NCI-H2196 treated with DMSO at 0.1 percent for 48 hours (cell line): ENCODE data around the gene OR51I2.

Source experiments
- DNase-seq: peaks from one replicate; lab custom pipeline; 2025; ENCODE audit not compliant: unreplicated experiment; lab: John Stamatoyannopoulos, UW

Gene OR51I2, protein sequence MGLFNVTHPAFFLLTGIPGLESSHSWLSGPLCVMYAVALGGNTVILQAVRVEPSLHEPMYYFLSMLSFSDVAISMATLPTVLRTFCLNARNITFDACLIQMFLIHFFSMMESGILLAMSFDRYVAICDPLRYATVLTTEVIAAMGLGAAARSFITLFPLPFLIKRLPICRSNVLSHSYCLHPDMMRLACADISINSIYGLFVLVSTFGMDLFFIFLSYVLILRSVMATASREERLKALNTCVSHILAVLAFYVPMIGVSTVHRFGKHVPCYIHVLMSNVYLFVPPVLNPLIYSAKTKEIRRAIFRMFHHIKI

DNA sequence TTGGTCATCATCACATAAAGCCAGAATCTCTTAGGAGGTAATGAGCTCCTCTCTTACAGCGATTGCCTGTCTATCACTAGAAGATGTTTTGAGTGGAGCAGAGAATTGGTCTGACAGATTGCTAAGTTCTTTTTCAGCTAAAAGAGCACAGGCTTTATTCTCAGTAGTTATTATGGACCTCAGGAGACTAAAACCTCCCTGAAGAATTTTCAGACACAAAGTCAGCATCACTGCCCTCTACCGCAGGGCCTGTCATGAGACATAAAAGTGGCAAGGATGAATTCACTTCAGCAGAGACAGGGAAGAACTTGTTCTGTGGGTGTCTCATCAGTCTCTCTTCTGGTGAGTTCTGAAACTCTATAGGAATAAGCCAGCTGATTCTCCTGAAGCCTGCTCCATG lies at the start of gene OR51I2:
Gene OR51I2, plus strand, starts transcription at position 301 of the 400 bp plus-strand sequence. CDS start 4,166 bp downstream, outside the sequence.
- DNase-seq = no peak

DNA sequence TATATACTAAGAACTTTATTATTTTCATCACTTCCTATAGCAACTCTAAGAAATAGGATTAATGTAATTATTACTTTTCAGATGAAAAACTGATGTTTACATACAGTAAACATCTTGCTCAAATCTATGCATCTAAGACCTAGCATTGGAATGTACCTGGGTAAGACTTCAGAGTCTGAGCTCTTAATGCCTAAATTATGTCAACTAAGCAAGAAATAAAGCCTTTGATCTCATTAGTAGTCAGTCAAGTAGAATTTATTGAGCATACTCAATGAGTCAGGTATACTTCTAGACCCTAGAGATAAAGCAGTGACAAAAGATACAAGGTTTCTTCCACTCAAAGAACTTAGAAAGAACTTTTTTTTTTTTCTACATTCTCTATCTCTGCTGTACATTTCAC lies 44.0 kb upstream of the OR51I2 start:
- no peak for DNase-seq

DNA sequence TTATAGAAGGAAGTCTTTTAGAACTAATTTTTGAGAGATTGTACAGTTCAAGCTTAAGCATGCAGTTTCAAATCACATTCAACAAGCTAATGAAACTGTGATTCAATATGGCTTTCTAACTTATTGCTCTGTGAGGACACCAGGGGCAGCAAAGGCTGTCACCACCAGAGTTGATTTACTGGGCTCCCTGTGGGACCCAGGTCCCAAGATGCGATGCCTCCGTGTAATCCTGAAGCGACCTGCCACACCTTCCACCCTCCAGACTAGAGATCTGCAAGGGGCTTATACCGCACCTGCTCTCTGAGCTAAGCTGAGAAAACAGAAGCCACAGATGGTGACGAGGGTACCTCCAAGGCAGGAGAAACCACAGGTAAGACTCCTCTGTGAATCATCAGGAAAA lies 28.1 kb upstream of the OR51I2 start:
- DNase-seq = no peak

DNA sequence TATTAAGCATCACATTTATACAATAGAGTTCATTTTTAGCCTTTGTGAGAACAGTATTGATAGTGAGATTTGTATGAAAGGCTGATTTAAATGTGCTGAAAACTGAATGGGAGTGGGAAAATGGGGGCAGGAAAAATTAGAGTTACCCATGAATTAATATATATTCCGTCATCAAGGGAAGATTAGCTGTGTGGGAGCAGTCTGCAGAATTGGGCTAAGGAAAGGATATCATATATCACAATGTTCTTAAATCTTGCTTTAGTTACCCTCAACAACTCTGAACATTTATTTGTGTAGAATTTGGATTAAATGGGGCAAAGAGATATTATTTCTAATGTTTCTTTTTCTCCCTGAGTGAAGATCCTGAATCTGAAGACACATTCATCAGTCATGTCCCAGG lies 27.3 kb upstream of the OR51I2 start, which contains the start of gene OR51Q1:
Gene OR51Q1, plus strand, starts transcription at position 301 of the 400 bp plus-strand sequence. Its CDS starts 90 bp downstream, at position 391.
- no peak for DNase-seq

DNA sequence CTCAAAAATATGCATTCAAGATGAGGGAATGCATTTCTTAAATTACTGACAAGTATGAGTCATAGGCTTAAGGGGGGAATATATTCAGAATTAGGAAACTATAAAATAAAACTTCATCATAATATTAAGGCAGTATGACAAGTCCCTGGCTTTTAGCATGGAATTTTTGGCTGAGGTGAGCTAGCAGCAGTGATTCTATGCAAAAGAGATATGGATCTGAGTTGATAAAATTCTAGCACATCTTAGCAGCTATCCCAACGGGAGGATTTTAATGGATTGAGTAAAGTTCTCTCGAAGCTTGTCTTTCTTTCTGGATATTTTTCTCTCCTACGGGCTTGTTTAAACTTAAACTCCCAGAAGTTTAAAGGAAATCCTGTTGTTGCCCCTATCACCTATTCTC lies 26.0 kb upstream of the OR51I2 start:
- DNase-seq = no peak

DNA sequence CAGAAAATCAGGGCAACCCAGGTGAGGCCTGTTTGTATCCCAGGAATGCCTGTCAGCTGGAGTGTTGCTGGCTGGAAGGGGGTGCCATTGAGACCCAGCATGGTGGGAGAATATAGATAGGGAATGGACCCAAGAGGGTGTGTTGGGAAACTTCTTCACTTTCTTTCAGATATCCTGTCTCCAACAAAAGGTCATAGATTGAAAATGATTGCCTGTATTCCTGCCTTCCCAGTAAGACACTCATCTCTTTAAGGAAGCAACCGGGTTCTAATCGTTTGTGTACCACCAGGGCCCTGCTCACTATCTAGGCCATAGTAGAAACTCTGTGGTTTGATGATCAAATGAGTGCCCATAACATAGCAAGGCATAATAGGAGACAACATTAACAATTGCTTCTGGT lies 7.7 kb upstream of the OR51I2 start, which contains the start of gene OR51I1:
Gene OR51I1, minus strand, starts transcription at position 101 of the 400 bp plus-strand sequence. Its CDS starts 0 bp downstream, at position 101.
- DNase-seq = no peak

DNA sequence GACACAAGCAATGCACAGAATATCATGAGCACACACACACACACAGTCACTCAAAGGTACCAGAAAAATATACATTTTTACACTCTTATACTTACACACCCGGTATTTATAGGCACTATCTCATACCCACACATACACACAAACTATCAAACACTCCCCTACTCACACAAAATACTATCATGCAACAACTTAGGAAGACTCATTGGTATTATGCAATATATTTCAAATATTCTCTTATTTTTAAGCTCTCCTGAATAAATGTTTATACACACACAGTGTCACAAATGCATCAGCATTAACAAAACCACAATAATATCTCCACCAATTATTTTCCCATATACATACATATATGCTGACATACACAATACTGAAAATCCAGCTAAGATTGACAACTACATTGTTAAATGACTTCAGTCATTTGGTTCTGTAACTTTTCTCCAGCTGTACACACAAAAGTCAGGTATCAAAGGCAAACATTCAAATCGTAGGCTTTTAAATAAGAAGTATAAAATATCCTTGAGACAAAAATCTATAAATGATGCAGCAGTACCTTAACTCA lies 5.2 kb upstream of the OR51I2 start:
- no peak for DNase-seq

DNA sequence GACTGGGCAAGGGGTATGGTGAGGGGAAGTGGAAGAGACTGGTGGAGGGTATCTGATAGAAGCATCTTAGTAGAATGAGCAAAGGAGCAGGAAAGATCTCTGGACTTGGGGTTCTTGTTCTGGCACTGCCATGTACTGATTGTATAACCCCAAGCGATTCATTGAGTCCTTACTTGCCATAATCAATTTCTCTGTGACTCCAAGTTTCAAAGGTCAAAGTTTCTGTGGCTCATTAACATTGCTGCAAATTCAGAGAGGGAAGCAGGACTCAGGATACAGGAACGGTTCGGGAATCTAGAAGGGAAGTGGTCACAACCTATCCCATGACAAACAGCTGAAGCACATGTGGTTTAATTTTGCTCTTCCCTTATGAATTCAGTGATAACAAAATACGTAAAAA lies 309 bp downstream of the OR51I2 start:
- no peak for DNase-seq

DNA sequence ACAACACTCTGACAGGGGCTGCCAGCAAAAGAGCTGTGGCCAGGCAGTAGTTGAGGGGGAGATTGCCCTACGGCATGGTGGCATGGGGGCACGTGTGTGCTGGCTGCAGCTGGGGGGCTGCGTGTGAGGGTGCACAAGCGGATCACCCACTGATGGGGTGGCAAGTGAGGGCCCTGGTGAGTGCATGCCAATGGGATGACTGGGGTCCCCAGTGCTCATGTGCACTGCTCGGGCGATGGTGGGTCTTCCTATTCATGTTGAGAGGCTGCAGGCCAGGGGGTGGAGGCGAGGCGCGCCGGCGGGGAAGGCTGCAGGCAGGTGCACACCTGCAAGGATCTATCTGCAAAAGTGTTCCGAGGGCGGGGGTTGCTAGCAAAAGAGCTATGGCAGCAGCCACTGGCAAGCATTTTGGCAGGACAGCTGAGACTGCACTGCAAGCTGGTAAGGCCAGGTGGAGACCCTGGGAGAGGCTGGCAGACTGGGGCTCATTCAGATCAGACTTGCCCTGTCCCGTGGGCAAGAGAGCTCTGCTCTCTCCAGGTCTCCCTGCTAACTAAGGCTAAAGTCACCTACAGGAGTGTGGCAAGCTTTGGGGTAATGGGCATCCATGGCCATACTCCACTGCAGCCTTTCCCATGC lies 12.0 kb downstream of the OR51I2 start:
- no peak for DNase-seq

DNA sequence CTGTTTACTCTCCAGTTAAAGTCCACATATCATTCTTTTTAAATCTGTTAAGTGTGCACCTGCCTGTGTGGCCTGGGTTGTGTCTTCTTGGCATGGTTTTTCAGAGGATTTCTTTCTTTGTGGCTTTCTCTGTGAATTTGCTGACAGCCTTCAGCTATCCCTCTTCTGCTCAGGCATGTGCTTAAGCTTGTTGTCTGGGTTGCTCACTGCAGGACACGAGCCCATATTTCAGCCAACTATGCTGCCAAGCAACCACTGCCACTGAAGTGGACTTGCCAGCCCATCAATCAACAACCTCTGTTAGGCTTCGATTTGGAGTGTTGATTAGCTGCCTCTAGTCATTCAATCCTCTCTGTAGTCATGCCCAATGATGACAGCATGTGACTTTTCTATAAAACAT lies 18.4 kb downstream of the OR51I2 start:
- DNase-seq = no peak

DNA sequence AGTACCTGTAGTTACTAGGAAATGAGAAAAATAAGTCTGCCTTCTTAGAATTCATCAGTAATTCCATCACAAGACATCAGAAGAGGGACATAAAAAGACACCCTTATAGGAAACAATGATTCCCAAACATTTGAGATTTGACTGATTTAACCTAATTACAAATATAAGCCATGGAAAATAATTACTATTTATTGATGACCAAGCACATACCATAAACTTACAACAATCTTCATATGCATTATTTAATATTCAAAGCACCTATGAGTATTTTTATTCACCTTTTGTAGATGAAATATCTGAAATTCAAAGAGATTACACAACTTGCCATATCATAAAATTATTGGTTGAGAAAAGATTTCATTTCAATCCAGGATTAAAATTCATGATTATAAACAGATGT lies 24.8 kb downstream of the OR51I2 start:
- no peak for DNase-seq

DNA sequence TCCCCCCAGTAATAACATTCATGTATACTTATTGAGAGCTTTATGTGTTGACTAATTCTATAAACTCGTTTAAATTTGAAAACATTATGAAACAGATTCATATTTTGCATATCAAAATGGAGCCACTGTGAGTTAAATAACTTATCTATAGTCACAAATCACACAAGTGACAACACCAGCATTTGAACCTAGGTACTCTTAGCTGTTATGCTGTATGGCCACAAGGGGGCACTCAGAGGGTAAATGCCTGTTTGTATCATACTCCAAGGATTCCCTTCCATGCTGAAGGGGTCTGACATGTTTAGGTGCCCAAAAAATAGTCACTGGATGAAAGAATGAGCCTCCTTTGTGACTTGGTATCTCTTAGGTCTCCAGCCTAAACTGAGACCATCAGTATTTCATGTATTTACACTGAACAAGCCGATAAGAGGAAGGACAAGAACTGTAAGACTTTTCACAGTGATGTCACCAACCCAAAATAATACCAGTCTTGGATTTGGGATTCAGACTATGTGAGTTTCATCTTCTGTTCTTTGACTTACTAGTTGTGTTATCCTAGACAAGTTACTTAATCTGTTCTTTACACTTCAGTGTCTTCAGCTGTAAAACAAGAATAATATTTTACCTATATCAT lies 27.2 kb downstream of the OR51I2 start:
- DNase-seq = no peak

DNA sequence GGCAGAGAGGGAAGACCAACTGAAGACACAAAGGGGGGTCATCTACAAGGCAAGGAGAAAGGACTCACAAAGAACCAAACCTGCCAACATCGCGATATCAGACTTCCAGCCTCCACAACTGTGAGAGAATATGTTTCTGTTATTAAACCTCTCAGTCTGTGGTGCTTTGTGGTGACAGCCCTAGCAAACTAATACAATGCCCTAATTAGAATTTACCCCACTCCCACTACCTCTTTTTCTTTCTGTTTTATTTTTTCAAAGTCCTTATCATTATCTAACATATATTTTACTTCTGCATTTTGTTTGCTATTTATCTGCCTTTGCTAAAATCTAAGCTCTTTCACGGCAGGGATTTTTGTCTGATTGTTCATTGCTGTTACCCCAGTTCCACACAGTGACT lies 36.9 kb downstream of the OR51I2 start:
- DNase-seq = no peak

DNA sequence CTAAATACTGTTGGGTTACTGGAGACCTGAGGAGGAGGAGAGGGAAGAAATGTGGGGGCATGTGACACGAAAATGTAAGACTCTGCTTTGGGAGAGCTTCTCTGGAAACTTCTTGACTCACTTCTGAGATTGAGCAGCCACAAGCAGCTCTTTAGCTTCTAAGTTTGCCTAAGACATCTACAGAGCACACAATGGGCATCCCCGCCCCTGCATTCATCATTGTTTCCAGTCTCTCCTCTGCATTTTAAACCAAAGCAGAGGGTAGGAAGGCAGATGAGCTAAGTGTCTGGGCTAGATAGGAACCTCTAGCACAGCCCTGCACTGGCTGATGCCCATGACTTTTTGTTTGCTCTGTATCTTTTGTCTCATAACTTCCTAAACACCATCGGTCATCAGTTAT lies 37.3 kb downstream of the OR51I2 start:
- no peak for DNase-seq

DNA sequence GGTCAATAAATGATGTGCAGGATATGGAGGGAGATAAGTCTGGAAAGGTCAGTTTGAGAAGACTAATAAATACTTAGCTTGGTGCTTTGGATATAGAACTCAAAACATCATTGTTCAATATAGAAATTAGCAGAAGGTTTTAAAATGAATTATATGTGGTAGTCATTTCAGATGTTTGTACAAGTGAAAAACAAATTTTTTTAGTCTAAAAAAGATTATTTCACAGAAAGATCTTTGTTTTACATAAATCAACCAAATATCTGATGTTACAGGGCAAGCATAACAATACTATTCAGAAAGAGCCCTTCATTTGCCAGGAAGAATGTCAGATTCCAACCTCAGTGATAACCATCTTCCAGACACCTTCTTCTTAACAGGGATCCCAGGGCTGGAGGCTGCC lies 39.3 kb downstream of the OR51I2 start, which contains the start of gene OR52D1:
Gene OR52D1, plus strand, starts transcription at position 301 of the 400 bp plus-strand sequence. Its CDS starts 22 bp downstream, at position 323.
- no peak for DNase-seq

DNA sequence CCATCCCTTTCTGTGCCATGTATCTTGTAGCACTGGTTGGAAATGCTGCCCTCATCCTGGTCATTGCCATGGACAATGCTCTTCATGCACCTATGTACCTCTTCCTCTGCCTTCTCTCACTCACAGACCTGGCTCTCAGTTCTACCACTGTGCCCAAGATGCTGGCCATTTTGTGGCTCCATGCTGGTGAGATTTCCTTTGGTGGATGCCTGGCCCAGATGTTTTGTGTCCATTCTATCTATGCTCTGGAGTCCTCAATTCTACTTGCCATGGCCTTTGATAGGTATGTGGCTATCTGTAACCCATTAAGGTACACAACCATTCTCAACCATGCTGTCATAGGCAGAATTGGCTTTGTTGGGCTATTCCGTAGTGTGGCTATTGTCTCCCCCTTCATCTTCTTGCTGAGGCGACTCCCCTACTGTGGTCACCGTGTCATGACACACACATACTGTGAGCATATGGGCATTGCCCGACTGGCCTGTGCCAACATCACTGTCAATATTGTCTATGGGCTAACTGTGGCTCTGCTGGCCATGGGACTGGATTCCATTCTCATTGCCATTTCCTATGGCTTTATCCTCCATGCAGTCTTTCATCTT lies 39.8 kb downstream of the OR51I2 start:
- DNase-seq = no peak

DNA sequence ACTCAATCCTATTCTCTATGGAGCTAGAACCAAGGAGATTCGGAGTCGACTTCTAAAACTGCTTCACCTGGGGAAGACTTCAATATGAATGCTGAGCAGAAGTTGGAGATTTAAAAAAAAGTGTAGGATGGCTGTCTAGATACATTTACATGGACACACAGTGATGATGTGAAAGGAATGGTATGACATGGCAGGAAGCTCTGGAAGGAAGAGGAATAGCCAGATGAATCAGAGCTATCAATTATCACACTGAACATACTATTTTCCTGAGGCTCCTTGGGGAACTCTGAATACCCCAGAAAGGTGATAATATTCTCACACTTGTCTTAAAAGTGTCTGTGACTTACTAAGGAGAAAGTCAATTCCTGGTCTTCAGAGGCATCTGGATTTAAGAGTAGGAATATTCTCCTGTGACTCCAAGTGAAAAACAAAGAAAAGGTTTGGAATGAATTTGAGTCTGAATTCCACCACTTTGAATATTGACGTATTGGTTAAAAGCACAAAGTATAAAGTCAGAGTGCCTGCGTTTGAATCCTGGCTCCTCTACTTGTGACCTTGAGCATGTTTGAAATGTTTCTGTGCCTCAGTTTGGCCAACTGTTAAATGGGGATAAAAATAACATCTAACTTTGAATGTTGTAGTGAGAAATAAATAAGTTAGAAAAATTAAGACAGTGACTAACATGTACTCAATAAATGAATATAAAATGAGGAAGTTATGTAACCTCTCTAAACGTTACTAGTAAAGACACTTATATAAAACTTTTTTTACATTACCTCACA lies 40.6 kb downstream of the OR51I2 start:
- DNase-seq = no peak

DNA sequence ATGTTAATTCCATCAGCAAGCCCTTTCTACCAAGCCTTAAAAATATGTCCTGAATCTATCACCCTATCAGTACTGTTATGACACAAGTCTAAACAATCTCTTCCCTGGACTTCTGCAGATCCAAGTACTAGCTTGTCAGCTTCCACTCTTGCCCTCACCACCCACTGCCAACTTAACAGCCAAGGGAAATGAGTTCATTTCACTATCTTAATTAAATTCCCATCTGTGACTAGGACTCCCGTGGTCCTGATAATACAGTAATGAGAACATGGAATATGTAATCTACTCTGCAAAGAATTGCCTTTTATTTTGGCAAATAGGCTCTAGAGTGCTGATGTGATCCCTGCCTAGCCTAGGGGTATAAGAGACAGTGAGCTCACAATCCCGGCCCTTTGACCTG lies 50.5 kb downstream of the OR51I2 start:
- no peak for DNase-seq

DNA sequence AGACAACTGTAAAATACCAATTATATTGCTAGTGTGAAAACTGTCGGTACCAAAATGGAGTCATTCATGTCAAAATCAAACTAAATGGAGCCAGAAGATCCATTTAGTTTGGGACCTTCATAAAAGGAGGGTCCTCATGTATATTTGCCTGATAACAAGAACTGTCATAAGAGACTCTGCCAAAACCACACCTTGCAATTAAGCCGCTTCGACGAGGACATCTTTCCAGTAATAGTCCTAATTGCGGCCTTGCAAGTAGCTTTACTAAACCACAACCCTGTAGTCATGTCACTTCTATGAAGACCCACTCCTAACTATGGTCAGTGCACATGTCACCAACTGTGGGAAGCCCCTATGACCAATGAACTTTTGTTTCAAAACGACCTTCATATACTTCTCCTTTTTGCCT lies 51.3 kb downstream of the OR51I2 start:
- no peak for DNase-seq

DNA sequence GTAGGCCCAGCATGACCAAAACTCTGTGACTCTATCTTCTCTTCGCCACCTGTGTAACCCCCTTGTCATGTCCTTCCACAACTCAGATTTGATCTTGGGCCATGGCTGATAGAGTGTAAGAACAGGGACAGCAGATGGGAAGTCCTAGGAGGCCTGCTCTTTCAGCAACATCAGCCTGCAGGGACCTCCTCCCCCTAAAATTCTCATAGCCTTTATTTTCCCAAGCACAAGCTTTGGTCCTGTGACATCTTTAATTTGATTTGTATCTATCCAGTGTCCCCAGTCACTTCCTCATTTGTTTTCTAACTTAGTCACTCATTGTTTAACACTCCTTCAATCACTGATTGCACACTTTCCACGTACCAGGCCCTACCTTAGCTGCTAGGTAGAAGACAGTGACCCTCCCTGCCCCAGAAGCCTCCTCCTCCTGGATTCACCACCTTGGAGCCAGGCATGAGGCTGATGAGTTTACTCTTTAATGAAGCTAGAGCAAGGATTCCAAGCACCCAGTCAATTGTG lies 55.3 kb downstream of the OR51I2 start:
- no peak for DNase-seq
